GM12865 (cell line): ENCODE results near the gene EFEMP1.
A peak's percentile ranks its signal among the peaks of the same experiment; 100 is the strongest.
"Not testable (repeated sequence)": the region's sequence is repeated elsewhere in the genome, so short reads cannot be mapped to it uniquely, and the experiment has no call there.

Experiments used
- DNase-seq: peaks from one replicate; pipeline ENCODE4 v3.0.0; 2010; ENCODE audit warnings: low read depth
- H3K4me3 ChIP-seq: 2 replicates; pipeline ENCODE4 v1.5.1; 2011; ENCODE audit warnings: mild to moderate bottlenecking, low read depth, low read length, control low read depth
- CTCF ChIP-seq: IDR thresholded peaks from 2 replicates; pipeline ENCODE4 v1.5.1; 2011; ENCODE audit warnings: low read length, control low read depth, low read depth, inconsistent platforms; ENCODE audit not compliant: insufficient read depth; ENCODE audit errors: missing control alignments

The EFEMP1 gene

GRCh38 chr2:55842046-55842445 is 81.5 kb downstream of the EFEMP1 start:
- no peak overlapping the region for H3K4me3 ChIP-seq
- TF ChIP-seq CTCF: no peak
- DNase-seq: no peak

GRCh38 chr2:55840460-55840859 is 83.1 kb downstream of the EFEMP1 start:
- peak; percentile 7 for DNase-seq
- no peak for TF ChIP-seq CTCF
- H3K4me3 ChIP-seq: no peak overlapping the region

- no peak for DNase-seq
Observed at GRCh38 chr2:55839182-55839819, 84.3 kb downstream of the EFEMP1 start.

DNA sequence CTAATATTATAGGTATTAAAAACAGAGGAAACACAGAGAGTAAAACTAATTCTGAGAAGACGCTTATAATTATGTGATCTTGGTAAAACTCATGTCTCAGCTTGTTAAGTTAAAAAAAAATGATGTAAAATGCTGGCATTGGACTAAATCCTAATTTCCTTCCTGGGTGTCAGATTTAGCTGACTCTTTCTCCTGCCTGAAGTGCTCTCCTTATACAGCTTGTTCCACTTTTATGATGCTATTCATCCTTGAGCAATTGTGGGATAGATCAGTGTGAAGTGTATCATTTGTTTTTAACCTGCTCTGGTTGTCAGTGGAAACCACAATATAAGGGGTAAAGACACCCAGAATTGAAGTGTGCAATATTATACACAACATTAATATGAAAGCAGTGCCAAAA is 84.9 kb downstream of the EFEMP1 start:
- DNase-seq: no peak
- H3K4me3 ChIP-seq: no peak overlapping the region
- no peak for TF ChIP-seq CTCF

More at GRCh38 chr2:55839182-55839819, 84.3 kb downstream of the EFEMP1 start:
- TF ChIP-seq CTCF: no peak
- H3K4me3 ChIP-seq: no peak overlapping the region

DNA sequence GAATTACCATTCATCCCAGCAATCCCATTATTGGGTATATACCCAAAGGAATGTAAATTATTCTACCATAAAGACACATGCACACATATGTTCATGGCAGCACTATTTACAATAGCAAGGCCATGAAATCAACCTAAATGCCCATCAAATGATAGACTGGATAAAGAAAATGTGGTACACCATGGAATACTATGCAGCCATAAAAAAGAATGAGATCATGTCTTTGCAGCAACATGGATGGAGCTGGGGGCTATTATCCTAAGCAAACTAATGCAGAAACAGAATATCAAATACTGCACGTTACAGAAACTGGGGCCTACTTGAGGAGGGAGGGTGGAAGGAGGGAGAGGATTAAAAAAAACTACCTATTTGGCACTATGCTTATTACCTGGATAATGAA is 85.5 kb downstream of the EFEMP1 start:
- H3K4me3 ChIP-seq, DNase-seq: not testable (repeated sequence)

GRCh38 chr2:55837073-55837472 is 86.5 kb downstream of the EFEMP1 start:
- H3K4me3 ChIP-seq: no peak overlapping the region

DNA sequence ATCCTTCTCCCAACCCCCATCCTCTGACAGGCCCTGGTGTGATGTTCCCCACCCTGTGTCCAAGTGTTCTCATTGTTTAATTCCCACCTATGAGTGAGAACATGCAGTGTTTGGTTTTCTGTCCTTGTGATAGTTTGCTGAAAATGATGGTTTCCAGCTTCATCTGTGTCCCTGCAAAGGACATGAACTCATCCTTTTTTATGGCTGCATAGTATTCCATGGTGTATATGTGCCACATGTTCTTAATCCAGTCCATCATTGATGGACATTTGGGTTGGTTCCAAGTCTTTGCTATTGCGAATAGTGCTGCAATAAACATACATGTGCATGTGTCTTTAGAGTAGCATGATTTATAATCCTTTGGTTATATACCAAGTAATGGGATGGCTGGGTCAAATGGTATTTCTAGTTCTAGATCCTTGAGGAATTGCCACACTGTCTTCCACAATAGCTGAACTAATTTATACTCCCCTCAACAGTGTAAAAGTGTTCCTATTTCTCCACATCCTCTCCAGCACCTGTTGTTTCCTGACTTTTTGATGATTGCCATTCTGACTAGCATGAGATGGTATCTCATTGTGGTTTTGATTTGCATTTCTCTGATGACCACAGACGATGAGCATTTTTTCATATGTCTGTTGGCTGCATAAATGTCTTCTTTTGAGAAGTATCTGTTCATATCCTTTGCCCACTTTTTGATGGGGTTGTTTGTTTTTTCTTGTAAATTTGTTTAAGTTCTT is 91.7 kb downstream of the EFEMP1 start:
- not testable (repeated sequence) for H3K4me3 ChIP-seq, DNase-seq

More at GRCh38 chr2:55837073-55837472, 86.5 kb downstream of the EFEMP1 start:
- no peak for DNase-seq
- TF ChIP-seq CTCF: no peak

GRCh38 chr2:55827855-55828254 is 95.7 kb downstream of the EFEMP1 start:
- H3K4me3 ChIP-seq: no peak overlapping the region
- no peak for TF ChIP-seq CTCF
- DNase-seq: no peak

DNA sequence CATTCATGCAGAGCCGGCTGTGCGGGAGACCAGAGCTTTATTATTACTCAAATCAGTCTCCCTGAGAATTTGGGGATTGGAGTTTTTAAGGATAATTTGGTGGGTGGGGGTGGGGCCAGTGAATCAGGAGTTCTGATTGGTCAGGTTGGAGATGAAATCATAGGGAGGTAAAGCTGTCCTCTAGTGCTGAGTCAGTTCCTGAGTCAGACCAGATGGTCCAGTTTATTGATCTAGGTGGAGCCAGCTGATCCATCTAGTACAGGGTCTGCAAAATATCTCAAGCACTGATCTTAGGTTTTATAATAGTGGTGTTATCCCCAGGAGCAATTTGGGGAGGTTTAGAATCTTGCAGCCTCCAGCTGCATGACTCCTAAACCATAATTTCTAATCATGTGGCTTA is 96.2 kb downstream of the EFEMP1 start:
- not testable (repeated sequence) for DNase-seq, H3K4me3 ChIP-seq
